Measurements from ENCODE around the gene TTC34.

The TTC34 gene

GRCh38 chr1:2623571-2624337 lies 177.7 kb downstream of the TTC34 start:
- no peak for DNase-seq

- no peak for DNase-seq
These were observed 183.5 kb downstream of the TTC34 start for GRCh38 chr1:2617971-2618470.

GRCh38 chr1:2614145-2614544 lies 187.3 kb downstream of the TTC34 start:
- DNase-seq = no peak

GRCh38 chr1:2612591-2613365 lies 188.7 kb downstream of the TTC34 start:
- DNase-seq = no peak

- no peak for DNase-seq
These were observed 189.7 kb downstream of the TTC34 start for GRCh38 chr1:2611621-2612437.

GRCh38 chr1:2611031-2611501 lies 190.4 kb downstream of the TTC34 start:
- no peak for DNase-seq

GRCh38 chr1:2610036-2610959 lies 191.2 kb downstream of the TTC34 start:
- no peak for DNase-seq

- DNase-seq = no peak
These were observed 192.0 kb downstream of the TTC34 start for GRCh38 chr1:2609319-2610035.

GRCh38 chr1:2607641-2608091 lies 193.8 kb downstream of the TTC34 start:
- DNase-seq = no peak

- DNase-seq = no peak
These were observed 194.4 kb downstream of the TTC34 start for GRCh38 chr1:2606881-2607621.

GRCh38 chr1:2606396-2606880 lies 195.1 kb downstream of the TTC34 start:
- no peak for DNase-seq

- no peak for DNase-seq
These were observed 195.7 kb downstream of the TTC34 start for GRCh38 chr1:2605509-2606395.

GRCh38 chr1:2604844-2605508 lies 196.5 kb downstream of the TTC34 start:
- DNase-seq = no peak

- no peak for DNase-seq
These were observed 197.2 kb downstream of the TTC34 start for GRCh38 chr1:2604156-2604843.

- DNase-seq = no peak
These were observed 197.9 kb downstream of the TTC34 start for GRCh38 chr1:2603521-2604155.

GRCh38 chr1:2602866-2603520 lies 198.5 kb downstream of the TTC34 start:
- no peak for DNase-seq

GRCh38 chr1:2602311-2602835 lies 199.1 kb downstream of the TTC34 start:
- no peak for DNase-seq

Data from activated T-cell treated with anti-CD3 and anti-CD28 coated beads for 4 hours (primary cell).